CD4-positive, alpha-beta T cell treated with Interleukin-2 at 100 ng/mL for 4 hours (primary cell): Measurements from ENCODE around the gene RDH14.

Experiments
- DNase-seq: peaks from one replicate; pipeline ENCODE4 v3.0.0-alpha.2; 2020; ENCODE audit warnings: low spot score

Gene RDH14

DNA sequence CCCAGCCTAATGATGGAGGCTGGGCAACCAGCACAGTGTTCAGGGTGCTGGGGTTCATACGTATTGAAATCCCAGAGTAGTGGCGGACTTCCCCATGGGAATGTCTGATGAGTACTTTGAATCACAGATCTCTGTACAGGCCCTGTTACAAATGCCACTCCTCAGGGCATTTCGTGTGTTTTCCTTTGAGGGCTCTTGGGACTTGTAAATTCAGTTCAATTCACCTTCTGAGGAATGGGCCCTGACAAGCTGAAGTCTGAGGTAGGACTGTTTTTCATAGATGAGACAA lies 288 bp upstream of the RDH14 start:
- DNase-seq = no peak

DNA sequence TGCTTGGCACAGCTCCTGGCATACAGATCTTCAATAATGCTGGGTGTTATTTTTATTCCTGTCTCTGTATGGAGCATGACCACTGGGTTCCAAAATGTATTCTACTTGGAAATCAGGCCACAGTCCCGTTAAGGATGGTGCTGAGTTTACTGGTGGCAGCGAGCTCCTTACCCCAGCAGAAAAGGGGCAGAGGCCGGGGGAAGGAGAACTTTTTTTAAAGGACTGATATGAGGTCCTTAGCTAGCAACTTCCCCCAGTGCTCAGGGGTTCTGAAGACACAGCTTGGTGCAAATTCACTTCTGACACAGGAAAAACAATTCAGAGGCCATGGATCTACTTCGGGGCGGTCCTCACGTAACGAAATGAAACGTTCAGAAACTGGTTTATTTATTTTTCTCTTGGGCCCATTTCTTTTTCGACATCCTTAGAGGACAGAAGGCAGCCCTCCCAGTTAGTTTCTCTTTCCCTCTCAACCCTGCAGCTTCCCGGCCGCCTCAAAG lies 872 bp downstream of the RDH14 start:
- no peak for DNase-seq

DNA sequence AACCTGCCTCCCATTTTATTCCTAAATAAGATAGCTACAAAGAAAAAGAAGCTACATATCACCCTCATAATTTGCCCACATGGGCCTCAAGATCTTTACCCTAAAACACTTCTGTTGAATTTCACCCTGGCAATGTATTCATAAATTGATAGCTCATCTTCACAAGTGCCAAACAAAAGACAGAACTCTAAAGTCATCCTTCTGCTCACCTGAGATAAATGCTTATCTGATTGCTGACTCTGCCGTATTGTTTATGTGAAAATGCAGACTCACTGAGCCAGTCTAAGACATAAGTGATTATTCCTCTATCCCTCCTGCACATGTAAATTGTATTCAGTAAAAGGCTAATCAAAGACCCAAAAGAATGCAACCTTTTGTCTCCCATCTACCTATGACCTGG lies 2.0 kb downstream of the RDH14 start:
- DNase-seq = no peak

DNA sequence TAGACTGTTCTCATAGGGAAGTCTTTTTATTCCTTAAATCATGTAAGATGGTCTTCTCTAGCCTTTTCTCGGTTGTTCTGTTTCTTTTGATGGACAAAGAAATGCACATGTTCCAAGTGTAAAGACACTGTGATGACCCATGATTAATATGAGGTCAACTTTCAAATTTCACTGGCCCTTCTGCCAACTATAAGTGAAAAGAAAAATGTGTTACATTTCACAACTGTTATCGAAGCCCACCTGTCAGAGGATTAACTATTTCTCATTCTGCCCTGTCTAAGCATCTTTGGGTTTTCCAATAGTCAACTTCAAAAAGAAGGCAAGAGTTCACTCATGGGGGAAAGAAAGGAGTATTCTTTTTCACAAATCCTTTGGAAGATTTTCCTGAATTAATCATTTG lies 3.3 kb downstream of the RDH14 start:
- no peak for DNase-seq

DNA sequence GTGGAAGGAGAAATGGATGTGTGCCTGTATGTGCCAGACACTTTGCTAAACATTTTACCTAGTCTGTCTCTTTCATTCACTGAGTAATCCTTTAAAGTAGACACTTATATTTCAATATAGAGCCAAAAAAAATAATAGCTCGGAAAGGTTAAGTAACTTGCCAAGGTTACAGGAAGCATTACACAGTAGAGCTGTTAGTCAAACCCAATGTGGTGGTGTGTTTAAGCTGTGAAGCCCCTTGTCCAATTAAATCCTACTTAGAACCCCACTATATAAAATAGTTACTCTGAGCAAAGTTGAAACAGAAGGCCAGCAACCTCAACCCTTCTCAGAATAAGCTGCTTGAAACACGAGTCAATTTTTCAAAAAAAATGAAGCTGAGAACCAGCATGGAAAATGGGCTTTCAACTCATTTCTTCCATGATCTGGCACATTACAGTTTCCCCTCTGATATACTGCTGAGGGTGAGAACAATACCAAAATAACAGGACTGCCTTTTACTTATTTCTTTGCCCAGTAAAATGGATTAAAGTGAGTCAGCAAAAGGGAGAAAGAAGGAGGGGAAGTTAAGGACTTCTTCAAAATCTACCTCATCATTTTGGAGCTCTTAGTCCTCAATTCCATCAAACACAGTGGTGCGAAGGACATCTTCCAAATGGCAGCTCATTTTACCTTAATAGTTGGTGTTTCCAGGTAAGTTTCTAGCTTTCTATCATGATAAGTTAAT lies 7.9 kb downstream of the RDH14 start:
- DNase-seq = no peak

DNA sequence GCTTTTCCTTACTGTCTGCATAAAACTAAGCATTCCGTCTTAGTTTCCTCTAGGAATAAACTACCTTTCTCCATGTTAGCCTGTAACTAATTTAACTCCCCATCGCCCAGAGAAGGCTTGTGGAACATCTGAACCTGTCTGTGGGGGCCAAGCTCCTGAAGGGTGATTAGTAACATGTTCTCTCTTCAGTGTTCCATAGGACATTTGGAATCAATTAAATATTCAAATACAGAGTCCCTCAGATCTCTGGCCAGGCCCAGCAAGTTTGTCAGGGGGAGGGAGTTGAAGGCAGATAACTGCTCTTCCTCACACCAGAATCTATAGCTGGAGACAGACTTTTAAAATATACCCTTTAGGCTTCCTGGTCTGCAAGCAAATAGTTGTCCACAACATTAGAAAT lies 8.8 kb downstream of the RDH14 start:
- no peak for DNase-seq

DNA sequence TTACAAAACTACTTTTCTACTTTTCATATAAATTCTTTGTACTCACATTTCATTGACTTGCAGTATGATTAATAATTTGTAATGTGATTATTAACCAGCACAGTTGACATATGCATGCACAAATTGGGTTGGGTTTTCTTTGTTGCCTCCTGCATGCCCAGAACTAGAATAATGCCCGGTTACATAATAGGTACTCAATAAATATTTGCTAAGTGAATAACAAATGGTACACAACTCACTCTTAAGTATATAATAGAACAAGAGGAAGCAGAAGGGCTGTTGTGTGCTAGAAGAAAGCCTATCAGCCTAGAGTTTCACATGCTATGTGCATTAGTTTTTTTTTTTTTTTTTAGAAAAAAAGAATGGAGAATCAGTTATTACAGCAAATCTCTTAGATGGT lies 9.3 kb downstream of the RDH14 start:
- DNase-seq = no peak

DNA sequence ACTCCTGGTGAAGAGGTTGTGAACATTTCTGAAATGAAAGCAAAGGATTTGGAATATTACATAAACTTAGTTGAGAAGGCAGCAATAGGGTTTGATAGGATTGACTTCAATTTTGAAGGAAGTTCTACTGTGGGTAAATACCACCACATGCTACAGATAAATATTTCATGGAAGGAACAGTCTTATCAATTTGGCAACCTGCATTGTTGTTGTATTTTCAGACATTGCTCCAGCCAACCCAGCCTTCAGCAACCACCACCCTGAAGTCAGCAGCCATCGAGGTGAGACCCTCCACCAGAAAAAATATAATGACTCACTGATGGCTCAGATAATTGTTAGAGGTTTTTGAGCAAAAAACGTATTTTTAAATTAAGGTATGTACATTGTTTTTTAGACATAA lies 10.0 kb downstream of the RDH14 start:
- no peak for DNase-seq

DNA sequence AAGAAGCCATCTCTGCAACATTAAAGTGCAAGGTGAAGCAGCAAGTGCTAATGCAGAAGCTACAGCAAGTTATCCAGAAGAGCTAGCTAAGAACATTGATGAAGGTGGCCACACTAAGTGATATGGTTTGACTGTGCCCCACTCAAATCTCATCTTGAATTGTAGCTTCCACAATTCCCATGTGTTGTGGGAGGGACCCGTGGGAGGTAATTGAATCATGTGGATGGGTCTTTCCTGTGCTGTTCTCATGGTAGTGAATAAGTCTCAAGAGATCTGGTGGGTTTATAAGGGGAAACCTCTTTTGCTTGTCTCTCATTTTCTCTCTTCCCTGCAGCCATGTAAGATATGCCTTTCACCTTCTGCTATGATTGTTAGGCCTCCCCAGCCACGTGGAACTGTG lies 11.4 kb downstream of the RDH14 start:
- DNase-seq = no peak

DNA sequence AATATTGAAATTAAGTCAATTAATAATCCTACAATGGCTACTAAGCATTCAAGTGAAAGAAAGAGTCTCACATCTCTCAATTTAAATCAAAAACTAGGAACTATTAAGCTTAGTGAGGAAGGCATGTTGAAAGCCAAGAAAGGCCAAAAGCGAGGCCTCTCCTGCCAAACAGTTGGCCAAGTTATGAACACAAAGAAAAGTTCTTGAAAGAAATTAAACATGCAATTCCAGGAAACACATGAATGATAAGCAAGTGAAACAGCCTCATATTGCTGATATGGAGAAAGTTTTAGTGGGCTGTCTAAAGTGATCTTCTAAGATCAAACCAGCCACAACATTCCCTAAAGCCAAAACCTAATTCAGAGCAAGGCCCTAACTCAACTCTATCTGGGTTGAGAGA lies 11.8 kb downstream of the RDH14 start:
- no peak for DNase-seq

DNA sequence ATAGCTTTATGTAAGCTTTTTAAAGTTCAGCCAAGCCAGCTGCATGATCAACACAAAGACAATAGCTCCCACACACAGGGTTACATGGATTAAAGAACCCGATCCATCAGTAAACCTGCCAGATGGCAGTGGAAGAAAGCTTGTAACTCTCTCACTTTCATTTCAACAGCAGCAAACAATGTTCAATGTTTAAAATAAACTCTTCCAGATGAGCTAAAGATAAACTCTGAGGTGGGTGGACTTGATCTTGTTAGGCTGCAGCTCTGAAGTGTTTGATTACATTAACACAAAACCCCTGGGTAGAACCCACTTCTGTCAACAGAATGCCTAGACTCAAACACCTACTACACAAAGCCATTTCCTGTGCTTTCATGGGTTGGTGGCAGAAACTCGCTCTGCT lies 13.9 kb downstream of the RDH14 start:
- no peak for DNase-seq

DNA sequence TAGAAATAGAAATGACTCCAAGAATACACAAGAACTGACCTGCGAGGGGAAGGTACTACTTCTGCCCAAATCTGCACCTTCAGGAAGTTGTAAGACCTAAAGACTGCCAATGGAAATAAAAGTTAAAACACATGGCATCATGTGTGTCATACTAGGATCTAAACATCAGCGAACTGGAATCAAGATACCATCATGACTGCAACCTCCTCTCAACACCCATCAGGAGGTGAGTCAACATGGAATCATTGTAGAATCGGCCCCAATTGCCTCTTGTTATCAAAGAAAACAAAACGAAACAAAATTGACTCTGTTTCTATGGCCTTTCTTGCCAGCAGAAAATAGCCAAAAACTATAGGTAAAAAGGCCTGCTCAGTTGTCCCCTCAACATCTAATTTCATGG lies 15.1 kb downstream of the RDH14 start:
- no peak for DNase-seq

DNA sequence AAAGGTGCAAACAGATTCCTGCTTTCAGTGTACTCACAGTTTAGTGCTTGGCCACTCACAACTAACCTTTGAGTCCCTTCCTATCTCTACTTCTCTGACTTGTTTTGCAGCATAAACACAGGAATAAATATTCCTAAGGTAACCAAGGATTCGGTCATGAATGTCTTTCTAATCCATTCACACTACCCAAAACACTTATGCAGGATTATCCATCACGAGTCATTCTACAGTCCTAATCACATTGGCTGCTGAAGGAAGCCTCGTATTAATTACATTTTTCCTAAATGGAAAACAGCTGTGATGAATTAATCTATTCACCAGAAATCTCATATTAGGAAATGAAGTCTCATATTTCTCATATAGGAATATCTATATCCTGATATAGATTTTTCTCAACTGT lies 16.3 kb downstream of the RDH14 start:
- DNase-seq = no peak

DNA sequence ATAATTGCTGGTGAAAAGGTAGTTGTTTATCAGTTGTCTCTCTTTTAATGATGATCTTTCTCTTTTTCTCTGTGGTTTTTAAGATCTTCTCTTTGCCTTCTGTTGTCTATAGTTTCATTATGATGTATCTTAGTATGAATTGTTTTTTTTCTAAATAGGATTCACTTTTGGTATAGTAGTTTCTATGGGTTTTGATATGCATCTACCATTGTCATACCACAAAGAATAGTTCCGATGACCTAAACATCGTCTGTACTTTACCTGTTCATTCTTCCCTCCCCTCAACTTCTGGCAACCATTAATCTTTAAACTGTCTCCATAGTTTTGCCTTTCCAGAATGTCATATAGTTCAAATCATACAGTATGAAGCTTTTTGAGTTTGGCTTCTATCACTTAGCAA lies 19.6 kb downstream of the RDH14 start:
- DNase-seq = no peak

DNA sequence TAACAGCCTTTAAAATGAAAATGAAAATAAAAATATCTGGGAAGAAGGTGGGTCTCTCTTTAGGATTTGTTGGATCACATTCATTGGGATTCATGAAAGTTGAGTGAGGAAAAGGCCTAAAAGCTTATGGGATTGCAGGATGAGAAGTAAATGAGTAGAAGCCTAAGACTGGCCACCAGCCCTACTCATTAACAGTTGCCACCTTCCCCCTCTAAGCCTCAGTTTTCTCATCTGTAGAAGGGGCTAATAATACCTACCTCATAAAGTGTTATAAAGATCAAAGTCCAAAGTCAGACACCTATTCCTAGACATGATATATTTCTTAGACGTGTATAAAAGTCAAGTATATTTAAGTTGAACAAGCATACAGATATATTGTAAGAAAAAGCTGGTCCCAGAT lies 23.8 kb downstream of the RDH14 start:
- no peak for DNase-seq

DNA sequence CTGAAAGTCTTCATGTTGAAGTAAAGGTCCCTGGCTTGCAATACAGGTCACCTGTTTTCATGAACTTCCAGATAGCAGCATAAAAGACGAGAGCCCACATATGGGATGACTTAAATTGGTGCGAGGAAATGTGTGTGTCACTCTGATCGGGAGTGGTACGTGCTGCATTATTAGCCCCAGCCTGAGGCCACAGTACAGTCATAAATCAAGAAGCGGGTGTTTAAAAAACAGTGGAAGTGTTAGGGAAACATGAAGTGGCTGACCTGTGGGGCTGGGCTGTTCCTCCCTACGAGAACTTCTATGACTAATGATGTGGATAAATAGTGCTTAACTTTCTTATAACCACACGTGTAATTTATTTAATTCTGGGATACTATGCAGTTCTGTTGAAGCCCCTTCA lies 24.4 kb downstream of the RDH14 start:
- no peak for DNase-seq

DNA sequence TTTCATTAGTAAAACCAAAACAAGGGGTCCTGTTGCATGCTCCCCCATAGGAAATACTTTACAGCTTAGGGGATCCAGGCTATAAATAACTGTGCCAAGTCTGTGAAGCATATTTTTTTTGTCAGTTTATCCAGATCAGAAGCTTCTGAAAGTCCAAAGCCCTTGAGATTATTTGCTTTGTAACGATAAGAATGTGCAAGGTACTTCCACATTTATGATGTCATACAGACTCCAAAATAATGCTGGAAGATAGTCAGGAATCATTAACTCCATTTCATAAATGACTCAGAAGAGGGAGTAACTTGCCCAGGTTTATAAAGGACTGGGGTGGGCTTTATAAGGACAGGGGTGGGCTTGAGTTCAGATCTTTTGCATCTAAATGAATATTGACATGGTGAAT lies 29.3 kb downstream of the RDH14 start:
- no peak for DNase-seq

DNA sequence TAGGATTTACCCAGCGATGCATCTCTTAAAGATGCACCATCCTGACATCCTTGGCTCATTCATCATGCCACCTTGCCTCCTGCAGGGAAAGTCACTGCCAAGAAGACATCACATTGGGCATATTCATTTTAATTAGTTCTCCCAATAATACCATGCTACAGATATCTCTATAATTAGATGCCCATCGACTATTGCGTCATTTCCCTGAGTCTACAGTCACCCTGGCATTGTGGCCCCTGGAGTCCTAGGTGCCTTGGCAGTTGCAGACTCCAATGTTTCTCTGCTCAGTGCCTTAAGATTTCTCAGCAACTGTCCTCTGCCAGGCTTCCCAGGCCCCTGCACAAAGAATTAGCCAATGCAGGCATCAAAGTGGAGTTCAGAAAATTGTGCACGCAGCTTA lies 32.6 kb downstream of the RDH14 start:
- DNase-seq = no peak

DNA sequence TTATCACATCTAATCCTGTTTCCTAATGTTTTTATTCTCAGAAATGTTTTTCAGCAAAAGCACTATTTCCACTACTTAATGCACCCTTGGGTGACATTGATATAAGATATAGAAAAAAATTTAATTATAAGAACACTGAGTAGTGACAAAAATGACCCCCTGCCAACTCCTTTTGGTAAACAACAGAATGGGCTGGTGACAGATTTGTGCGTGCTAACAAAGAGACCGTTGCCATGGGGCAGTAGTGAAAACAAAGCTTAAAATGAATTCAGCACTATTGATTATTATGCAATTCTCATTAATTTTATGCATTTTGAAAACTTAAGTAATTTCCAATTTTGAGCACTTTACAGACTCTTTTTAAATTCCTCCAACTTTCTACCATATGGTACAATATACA lies 33.1 kb downstream of the RDH14 start:
- no peak for DNase-seq

DNA sequence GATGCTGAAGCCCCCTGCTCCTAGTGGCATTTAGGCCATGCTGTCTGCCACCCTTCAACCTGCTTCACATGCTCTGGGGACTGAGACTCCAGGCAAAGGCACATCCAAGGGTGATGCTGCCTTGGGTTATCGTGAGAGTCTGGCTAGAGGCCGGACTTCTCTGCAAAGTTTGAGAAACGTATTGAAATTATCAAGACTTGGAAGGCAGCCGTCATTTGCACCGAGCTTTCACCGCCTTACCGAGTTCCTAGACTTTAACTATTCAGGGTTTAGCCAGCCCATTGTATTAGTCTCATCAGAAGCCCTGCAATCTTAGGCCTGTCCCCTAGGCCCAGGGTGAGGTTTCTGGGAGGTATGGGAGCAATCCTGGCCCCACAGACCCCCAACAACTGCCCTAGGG lies 34.0 kb downstream of the RDH14 start:
- no peak for DNase-seq

DNA sequence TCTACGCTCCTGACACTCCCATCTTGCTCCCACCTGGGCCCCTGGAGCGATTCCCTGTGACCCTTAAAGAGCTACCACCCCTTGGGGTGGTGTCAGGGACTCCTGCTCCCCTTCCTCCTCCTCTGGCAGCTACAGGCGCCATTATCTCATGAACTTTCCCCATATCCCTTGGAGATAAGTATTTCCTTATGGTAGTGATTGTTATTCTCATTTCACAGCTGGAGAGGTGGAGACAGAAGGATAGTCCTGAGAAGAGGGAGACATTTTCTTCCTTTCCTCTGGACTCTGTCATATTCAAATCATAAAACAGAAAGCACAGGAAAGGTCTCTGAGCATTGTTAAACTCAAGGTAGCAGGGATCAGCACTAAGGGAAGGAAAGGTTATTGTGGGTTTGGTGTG lies 34.6 kb downstream of the RDH14 start:
- DNase-seq = no peak

DNA sequence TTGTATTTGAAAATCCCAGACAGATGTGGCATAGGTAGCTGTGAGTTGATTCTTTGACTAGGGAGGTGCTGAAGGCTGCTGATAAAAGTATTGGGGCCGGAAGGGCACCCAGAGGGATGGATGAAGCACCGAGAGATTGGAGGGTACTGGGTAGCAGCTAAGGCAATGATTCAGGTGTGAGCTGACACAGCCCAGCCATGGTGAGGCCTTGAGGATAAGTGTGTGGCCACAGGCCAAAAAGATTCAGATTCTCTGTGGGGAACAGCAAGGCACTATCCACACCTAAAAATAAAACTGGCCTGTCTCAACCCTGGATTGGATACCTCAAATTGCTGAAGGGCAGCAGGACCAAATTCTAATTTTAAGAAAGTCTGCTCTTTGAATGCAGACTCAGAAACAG lies 35.2 kb downstream of the RDH14 start:
- DNase-seq = no peak

DNA sequence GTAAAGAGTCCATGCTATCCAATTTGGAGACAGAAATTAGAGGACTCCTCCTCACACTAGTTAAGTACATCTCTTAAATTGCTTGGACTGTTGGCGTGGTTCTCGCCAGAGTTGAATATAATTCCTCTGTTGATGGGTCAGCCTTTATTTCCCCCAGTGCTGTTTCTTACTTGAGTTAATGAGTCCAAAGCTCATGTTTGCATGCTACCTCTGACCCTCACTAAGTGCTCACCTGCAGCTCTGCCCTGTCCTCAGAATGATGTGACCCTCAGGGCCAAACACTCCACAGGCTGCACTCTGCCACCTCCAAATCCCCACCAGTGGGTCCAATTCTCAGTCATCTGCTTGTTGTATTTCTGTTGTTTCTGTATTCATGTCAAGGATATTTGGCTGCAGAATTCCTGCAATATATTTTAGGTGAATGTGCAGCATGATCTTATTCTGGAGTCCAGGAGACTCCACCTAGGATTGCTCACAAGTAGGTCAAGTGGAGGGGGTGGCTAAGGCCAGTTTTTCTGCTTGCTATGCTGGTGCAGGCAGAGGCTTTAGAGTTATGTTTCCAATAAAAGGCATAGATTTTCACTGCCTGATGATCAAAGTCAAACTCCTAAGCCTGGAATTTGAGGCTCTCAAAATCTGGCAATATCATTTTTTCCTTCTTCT lies 37.8 kb downstream of the RDH14 start:
- no peak for DNase-seq
